GM06990 (cell line): ENCODE results near the gene ZBTB7C.

Experiments
- DNase-seq: peaks from one replicate; pipeline ENCODE4 v3.0.0-alpha.2; 2011; ENCODE audit not compliant: insufficient read length; ENCODE audit errors: extremely low read depth
- H3K27me3 ChIP-seq: replicated peaks from 2 replicates; pipeline ENCODE4 v1.6.0; 2011; ENCODE audit warnings: low read length; ENCODE audit not compliant: control insufficient read depth, insufficient read depth
- H3K36me3 ChIP-seq: 2 replicates; pipeline ENCODE4 v1.5.1; 2011; ENCODE audit warnings: low read length; ENCODE audit not compliant: control insufficient read depth, insufficient read depth
- H3K4me3 ChIP-seq: replicated peaks from 2 replicates; pipeline ENCODE4 v1.5.1; 2011; ENCODE audit warnings: low read depth, mild to moderate bottlenecking, control low read depth, low read length
- TF ChIP-seq, protein P1 (sequence below): IDR thresholded peaks from 2 replicates; pipeline ENCODE4 v1.5.1; 2011; ENCODE audit warnings: low read length, control low read depth, mild to moderate bottlenecking, inconsistent platforms; ENCODE audit not compliant: insufficient read depth, poor library complexity, severe bottlenecking

The ZBTB7C gene

DNA sequence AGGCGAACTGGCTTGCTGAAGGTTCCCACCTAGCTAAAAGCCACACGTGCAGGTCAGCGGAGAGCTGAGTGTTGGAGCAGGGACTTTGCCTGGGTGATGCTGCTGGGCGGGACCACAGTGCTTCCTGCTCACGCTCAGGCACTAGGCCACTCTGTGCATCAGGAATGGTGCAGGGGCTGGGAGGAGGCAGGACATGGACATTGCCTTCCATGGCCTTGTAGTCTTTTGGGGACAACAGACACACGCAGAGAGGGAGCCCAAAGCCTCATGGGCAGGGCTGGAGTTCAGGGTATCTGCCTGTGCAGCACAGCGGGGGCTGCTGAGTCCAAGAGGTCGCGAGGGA is 207.2 kb downstream of the ZBTB7C start:
- TF ChIP-seq, protein P1, sequence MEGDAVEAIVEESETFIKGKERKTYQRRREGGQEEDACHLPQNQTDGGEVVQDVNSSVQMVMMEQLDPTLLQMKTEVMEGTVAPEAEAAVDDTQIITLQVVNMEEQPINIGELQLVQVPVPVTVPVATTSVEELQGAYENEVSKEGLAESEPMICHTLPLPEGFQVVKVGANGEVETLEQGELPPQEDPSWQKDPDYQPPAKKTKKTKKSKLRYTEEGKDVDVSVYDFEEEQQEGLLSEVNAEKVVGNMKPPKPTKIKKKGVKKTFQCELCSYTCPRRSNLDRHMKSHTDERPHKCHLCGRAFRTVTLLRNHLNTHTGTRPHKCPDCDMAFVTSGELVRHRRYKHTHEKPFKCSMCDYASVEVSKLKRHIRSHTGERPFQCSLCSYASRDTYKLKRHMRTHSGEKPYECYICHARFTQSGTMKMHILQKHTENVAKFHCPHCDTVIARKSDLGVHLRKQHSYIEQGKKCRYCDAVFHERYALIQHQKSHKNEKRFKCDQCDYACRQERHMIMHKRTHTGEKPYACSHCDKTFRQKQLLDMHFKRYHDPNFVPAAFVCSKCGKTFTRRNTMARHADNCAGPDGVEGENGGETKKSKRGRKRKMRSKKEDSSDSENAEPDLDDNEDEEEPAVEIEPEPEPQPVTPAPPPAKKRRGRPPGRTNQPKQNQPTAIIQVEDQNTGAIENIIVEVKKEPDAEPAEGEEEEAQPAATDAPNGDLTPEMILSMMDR = no peak
- Histone ChIP-seq H3K27me3 (no peaks in the 10 kb centered on the region; the same call in none of the 2 replicates), H3K36me3 (no peaks in the 10 kb centered on the region), H3K4me3 (no peak overlapping the region)
- no peak for DNase-seq

DNA sequence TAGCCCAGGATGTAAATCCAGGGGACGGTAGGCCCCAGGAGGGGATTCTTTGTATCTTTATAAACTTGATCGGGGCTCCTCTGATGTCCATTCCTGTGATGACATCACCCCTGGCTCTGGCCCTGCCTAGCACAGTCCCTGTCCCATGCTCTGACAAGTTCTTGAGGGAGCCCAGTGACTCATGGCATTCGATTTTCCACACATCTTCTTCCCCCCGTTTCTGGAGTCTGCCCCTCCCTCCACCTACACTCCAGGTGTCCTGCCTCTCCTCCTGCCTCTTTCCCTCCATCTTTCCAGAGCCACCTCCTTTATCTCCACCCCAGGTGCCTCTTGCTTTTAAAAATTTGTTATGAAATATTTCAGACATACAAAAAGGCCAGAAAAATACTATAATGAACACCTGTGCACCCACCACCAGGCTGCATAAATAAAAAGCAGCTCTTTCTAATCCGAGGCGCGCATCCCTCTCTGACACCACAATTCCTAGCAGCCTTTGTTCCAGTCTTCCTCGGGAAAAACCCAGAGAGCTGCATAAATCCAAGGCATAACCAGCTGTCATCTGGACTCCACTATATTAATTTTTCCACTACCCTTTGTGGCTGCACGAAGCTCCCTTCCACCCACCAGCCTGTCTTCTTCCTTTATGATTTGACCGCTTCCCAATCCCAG is 207.7 kb downstream of the ZBTB7C start:
- H3K36me3 ChIP-seq = no peaks in the 10 kb centered on the region
- H3K4me3 ChIP-seq = no peak overlapping the region
- TF ChIP-seq, protein P1 = no peak
- no peaks in the 10 kb centered on the region; the same call in none of the 2 replicates for H3K27me3 ChIP-seq
- DNase-seq = no peak

DNA sequence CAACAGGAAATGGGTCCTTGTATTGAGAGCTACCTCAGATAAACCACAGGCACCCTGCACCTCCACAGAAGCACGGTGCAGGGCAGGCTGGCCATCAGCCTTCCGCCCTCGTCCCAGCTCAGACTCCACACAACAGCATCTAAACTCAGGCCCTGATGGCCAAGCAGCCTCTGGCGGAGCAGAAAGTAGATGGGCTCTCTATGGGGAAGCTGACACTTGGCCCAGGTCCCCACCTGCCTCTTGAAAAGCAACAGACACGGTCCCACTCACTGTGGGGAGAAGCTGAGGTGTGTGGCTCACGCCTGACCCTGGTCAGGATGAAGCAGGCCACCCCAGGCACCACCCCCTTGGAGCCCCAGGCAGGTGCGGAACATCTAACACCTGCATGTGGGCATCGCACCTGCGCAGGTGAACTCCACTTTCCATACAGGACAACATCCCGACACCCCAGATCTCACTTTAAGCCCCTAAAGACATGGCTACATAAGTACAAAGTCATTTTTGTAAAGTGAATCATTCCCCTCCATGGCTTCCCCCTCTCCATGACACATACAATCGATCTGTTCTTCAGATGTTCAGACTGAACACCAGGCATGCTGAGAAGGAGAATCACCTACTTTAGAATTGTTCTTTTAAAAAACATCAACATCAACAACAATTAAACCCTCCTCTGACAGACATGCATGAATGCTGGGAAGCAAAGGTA is 208.4 kb downstream of the ZBTB7C start:
- Histone ChIP-seq H3K4me3 (no peak overlapping the region), H3K36me3 (no peaks in the 10 kb centered on the region), H3K27me3 (no peaks in the 10 kb centered on the region; the same call in none of the 2 replicates)
- DNase-seq = no peak
- TF ChIP-seq, protein P1 = no peak

GRCh38 chr18:48199399-48199798 is 209.8 kb downstream of the ZBTB7C start:
- H3K36me3 ChIP-seq = no peaks in the 10 kb centered on the region
- TF ChIP-seq, protein P1 = no peak
- no peak overlapping the region for H3K4me3 ChIP-seq
- H3K27me3 ChIP-seq = no peaks in the 10 kb centered on the region; the same call in none of the 2 replicates
- no peak for DNase-seq

GRCh38 chr18:48197819-48198218 is 211.4 kb downstream of the ZBTB7C start:
- no peaks in the 10 kb centered on the region; the same call in none of the 2 replicates for H3K27me3 ChIP-seq
- DNase-seq = no peak
- H3K4me3 ChIP-seq = no peak overlapping the region
- TF ChIP-seq, protein P1 = no peak
- H3K36me3 ChIP-seq = no peaks in the 10 kb centered on the region
